Measurements from ENCODE around the gene CHRNA4. TPM values are rescaled to one million over a fixed set of nuclear protein-coding genes. Genes with fewer than 3 reads are reported as not detected.

Gene CHRNA4
- total and polyA plus RNA-seq, 9 of the 15 experiments (the other 6 are each of a cell fraction or from before 2014, with no cell fraction given) = not detected

- intact Hi-C loops (cut with micrococcal nuclease) (no loop called here), in situ Hi-C loops (cut with MboI) (no loop called here)
- no peaks in the 10 kb centered on the region for H3K36me3 ChIP-seq (ENCODE audit: control insufficient read depth, insufficient read depth, low read length)
- no peak overlapping the region for H3K4me3 ChIP-seq
- no peak for TF ChIP-seq MCM2 (IDR thresholded peaks at IDR 0.05; ENCODE audit: low read depth)
- no peak for TF ChIP-seq TSC22D4 (tag; IDR thresholded peaks at IDR 0.05)
- no peak for TF ChIP-seq KLF10 (CRISPR knock-in tag; IDR thresholded peaks at IDR 0.05)
- no peak for TF ChIP-seq ZNF12 (CRISPR knock-in tag; IDR thresholded peaks at IDR 0.05)
- no peak for TF ChIP-seq ZNF79 (CRISPR knock-in tag; IDR thresholded peaks at IDR 0.05; ENCODE audit: low read depth)
- ChIA-PET POLR2A (no interaction called here), CTCF (ENCODE audit: low intra/inter-chr PET ratio) (no interaction called here)
- H3K79me2 ChIP-seq (ENCODE audit: control insufficient read depth, insufficient read depth, low read length) = no peaks in the 10 kb centered on the region
- H3K4me1 ChIP-seq (replicated peaks in 1 of 2; ENCODE audit: control insufficient read depth in 2 of 2, insufficient read depth in 2 of 2, low read length in 2 of 2) = peaks cover 0 to 8% of the 10 kb centered on the region in 2 experiments; a peak in 2 of 5 replicates
- no peak overlapping the region for H3K9ac ChIP-seq (ENCODE audit: insufficient read depth in 1 of 2, low read depth in 2 of 2, low read length in 2 of 2)
- FAIRE-seq (no peak), ATAC-seq (no peak), DNase-seq (ENCODE audit: extremely low read depth in 1 of 4, low spot score in 3 of 4) (no peak)
- no TSS peak for BruUV-seq (replicated peaks)
- no peak overlapping the region for H3K27ac ChIP-seq (ENCODE audit: extremely low read depth, low read depth, low read length)
- H3K9me3 ChIP-seq (replicated peaks; ENCODE audit: control insufficient read depth, insufficient read depth, low read depth, low read length) = no peaks in the 10 kb centered on the region
- no peak overlapping the region for H2AFZ ChIP-seq (ENCODE audit: low read depth, low read length)
- peaks cover 11% of the 10 kb centered on the region for H4K20me1 ChIP-seq (replicated peaks; ENCODE audit: control insufficient read depth, insufficient read depth, low read length)
- no peak overlapping the region for H3K4me2 ChIP-seq (ENCODE audit: insufficient read depth, low read length)
- no peaks in the 10 kb centered on the region for H3K9me1 ChIP-seq (ENCODE audit: control insufficient read depth, insufficient read depth, low read length)
- whole genome bisulfite sequencing (ENCODE audit: insufficient coverage, low coverage, missing lambda C conversion rate) = under 1% methylated on average over 28 of the region's 28 CpGs
- peaks cover 12 to 82% of the 10 kb centered on the region in 2 experiments; a peak in 4 of 5 replicates for H3K27me3 ChIP-seq (ENCODE audit: control insufficient read depth in 2 of 2, insufficient read depth in 2 of 2, low read length in 2 of 2)
These were observed 10.2 kb upstream of the CHRNA4 start for GRCh38 chr20:63371291-63371865.

GRCh38 chr20:63370618-63371187, 9.6 kb upstream of the CHRNA4 start:
- Histone ChIP-seq H3K4me2 (ENCODE audit: insufficient read depth, low read length) (no peak overlapping the region), H4K20me1 (replicated peaks; ENCODE audit: control insufficient read depth, insufficient read depth, low read length) (peaks cover 11% of the 10 kb centered on the region), H3K79me2 (ENCODE audit: control insufficient read depth, insufficient read depth, low read length) (no peaks in the 10 kb centered on the region), H3K4me1 (replicated peaks in 1 of 2; ENCODE audit: control insufficient read depth in 2 of 2, insufficient read depth in 2 of 2, low read length in 2 of 2) (peaks cover 0 to 8% of the 10 kb centered on the region in 2 experiments; a peak in 2 of 5 replicates), H3K27me3 (ENCODE audit: control insufficient read depth in 2 of 2, insufficient read depth in 2 of 2, low read length in 2 of 2) (peaks cover 14 to 86% of the 10 kb centered on the region in 2 experiments; a peak in 4 of 5 replicates), H3K9me3 (replicated peaks; ENCODE audit: control insufficient read depth, insufficient read depth, low read depth, low read length) (no peaks in the 10 kb centered on the region), H3K36me3 (ENCODE audit: control insufficient read depth, insufficient read depth, low read length) (no peaks in the 10 kb centered on the region), H3K4me3 (no peak overlapping the region), H3K27ac (ENCODE audit: extremely low read depth, low read depth, low read length) (no peak overlapping the region), H3K9me1 (ENCODE audit: control insufficient read depth, insufficient read depth, low read length) (no peaks in the 10 kb centered on the region), H2AFZ (ENCODE audit: low read depth, low read length) (no peak overlapping the region), H3K9ac (ENCODE audit: insufficient read depth in 1 of 2, low read depth in 2 of 2, low read length in 2 of 2) (no peak overlapping the region)
- no peak for FAIRE-seq
- CTCF ChIA-PET (ENCODE audit: low intra/inter-chr PET ratio) = no interaction called here
- WGBS (ENCODE audit: insufficient coverage, low coverage, missing lambda C conversion rate) = 1% methylated on average over 16 of the region's 21 CpGs
- POLR2A ChIA-PET = no interaction called here
- ATAC-seq = no peak
- in situ Hi-C loops (cut with MboI) (no loop called here), intact Hi-C loops (cut with micrococcal nuclease) (no loop called here)
- DNase-seq (ENCODE audit: extremely low read depth in 1 of 4, low spot score in 3 of 4) = no peak
- no TSS peak for BruUV-seq (replicated peaks)
- TF ChIP-seq MEF2D (tag; conservative IDR thresholded peaks at IDR 0.05; ENCODE audit: low read depth) = no peak
- TF ChIP-seq HCFC1 (IDR thresholded peaks at IDR 0.05; ENCODE audit: low read depth, low read length) = no peak
- TF ChIP-seq RHOXF2B (CRISPR knock-in tag; conservative IDR thresholded peaks at IDR 0.05) = no peak
- no peak for TF ChIP-seq TGIF2 (CRISPR knock-in tag; IDR thresholded peaks at IDR 0.05)
- no peak for TF ChIP-seq MBD1 (CRISPR knock-in tag; IDR thresholded peaks at IDR 0.05)
- no peak for TF ChIP-seq TFAM (CRISPR knock-in tag; conservative IDR thresholded peaks at IDR 0.05)
- no peak for TF ChIP-seq TAF9B (IDR thresholded peaks at IDR 0.05; ENCODE audit: partially characterized antibody)
- no peak for TF ChIP-seq CCNT2 (IDR thresholded peaks at IDR 0.05; ENCODE audit: borderline replicate concordance, extremely low read depth, insufficient read length, low read depth, low read length)
- no peak for TF ChIP-seq MLX (CRISPR knock-in tag; conservative IDR thresholded peaks at IDR 0.05)

Data from K562 (cell line).